Hematopoietic multipotent progenitor cell treated with erythropoietin and hydrocortisone succinate and interleukin-3 and kit ligand, for 6 days (in vitro differentiated cells): ENCODE results near the gene SMG1.
"Not testable (repeated sequence)": the region's sequence is repeated elsewhere in the genome, so short reads cannot be mapped to it uniquely, and the experiment has no call there.

Source experiments
- DNase-seq: peaks from one replicate; pipeline ENCODE4 v3.0.0-alpha.2; 2015

Gene SMG1

DNA sequence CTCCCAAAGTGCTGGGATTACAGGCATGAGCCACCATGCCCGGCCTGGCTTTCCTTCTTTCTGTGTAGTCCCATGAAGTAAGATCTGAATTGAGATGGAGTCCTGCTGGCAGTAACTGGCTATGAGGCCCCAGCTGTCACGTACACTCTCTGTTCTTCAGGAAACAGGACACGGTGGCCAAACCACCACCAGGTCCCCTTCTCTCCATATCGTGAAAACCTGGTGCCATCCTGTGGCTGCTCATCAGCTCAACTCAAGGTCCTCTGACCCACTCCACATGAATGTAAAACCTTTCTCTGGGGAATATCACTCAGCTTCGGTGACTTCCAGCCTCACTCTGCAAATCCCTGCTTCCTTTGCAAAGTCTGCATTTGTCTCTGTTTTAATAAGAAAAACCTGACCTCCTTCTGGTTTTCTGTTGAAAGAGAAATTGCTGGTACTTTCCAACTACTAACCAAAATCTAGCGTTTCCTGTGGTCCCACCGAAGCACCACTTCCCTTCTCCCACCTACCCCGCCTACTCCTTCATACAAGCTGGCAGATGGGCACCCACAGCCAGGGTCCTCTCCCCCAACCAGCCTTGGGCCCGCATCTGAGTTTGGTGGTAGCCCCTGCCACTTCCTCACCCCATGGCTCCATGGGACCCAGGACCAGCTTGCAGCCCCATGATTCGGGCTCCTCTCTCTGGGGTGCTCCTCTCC is 168.1 kb downstream of the SMG1 start:
- DNase-seq, result not testable (repeated sequence)

DNA sequence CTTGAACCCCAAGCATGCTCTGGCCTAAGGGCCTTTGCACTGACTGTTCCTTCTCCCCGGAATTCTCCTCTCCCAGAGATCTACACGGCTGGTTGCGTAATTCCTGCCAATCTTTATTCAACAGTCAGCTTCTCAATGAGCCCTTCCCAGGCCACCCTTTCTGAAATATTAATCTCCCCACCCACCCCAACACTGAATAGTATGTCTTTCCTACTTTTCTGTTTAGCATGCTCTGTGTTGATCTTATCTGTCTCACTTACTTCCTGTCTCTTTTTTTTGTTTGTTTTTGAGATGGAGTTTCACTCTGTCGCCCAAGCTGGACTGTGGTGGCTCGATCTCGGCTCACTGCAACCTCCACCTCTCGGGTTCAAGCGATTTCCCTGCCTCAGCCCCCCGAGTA is 169.6 kb downstream of the SMG1 start:
- not testable (repeated sequence) for DNase-seq
